Femur (tissue), 1 donor: ENCODE results near the gene ITPR1.

Experiments
- DNase-seq: peaks from one replicate; pipeline ENCODE4 v3.0.0-alpha.2; 2017

Gene ITPR1

GRCh38 chr3:4599612-4600011 lies 106.5 kb downstream of the ITPR1 start:
- no peak for DNase-seq

- DNase-seq, result no peak
These were observed 107.3 kb downstream of the ITPR1 start for GRCh38 chr3:4600493-4600892.

- DNase-seq, result no peak
These were observed 108.7 kb downstream of the ITPR1 start for GRCh38 chr3:4601892-4602291.

- DNase-seq, result no peak
These were observed 111.5 kb downstream of the ITPR1 start for GRCh38 chr3:4604693-4605092.

- DNase-seq, result no peak
These were observed 113.8 kb downstream of the ITPR1 start for GRCh38 chr3:4606911-4607310.

- DNase-seq, result no peak
These were observed 120.2 kb downstream of the ITPR1 start for GRCh38 chr3:4613366-4613765.

- DNase-seq, result no peak
These were observed 120.9 kb downstream of the ITPR1 start for GRCh38 chr3:4614070-4614469.

GRCh38 chr3:4614927-4615326 lies 121.8 kb downstream of the ITPR1 start:
- no peak for DNase-seq

GRCh38 chr3:4615750-4616149 lies 122.6 kb downstream of the ITPR1 start:
- DNase-seq, result no peak

GRCh38 chr3:4623421-4623999 lies 130.4 kb downstream of the ITPR1 start:
- no peak for DNase-seq

- no peak for DNase-seq
These were observed 134.7 kb downstream of the ITPR1 start for GRCh38 chr3:4627651-4628375.

GRCh38 chr3:4629095-4630007 lies 136.2 kb downstream of the ITPR1 start:
- no peak for DNase-seq

- DNase-seq, result no peak
These were observed 140.2 kb downstream of the ITPR1 start for GRCh38 chr3:4633078-4634004.

- no peak for DNase-seq
These were observed 141.7 kb downstream of the ITPR1 start for GRCh38 chr3:4634894-4635293.

- no peak for DNase-seq
These were observed 144.1 kb downstream of the ITPR1 start for GRCh38 chr3:4637265-4637664.

GRCh38 chr3:4641863-4642563 lies 148.9 kb downstream of the ITPR1 start:
- no peak for DNase-seq

- no peak for DNase-seq
These were observed 149.5 kb downstream of the ITPR1 start for GRCh38 chr3:4642611-4643010.

- no peak for DNase-seq
These were observed 150.9 kb downstream of the ITPR1 start for GRCh38 chr3:4643904-4644547.

GRCh38 chr3:4644951-4645350 lies 151.8 kb downstream of the ITPR1 start:
- DNase-seq, result no peak

GRCh38 chr3:4645468-4645867 lies 152.3 kb downstream of the ITPR1 start:
- no peak for DNase-seq

GRCh38 chr3:4647411-4647810 lies 154.3 kb downstream of the ITPR1 start:
- DNase-seq, result no peak
